BJ (cell line): Measurements from ENCODE around the gene C17orf107. TPM values are rescaled to one million over a fixed set of nuclear protein-coding genes. Genes with fewer than 3 reads are reported as not detected.
"Not testable (repeated sequence)": the region's sequence is repeated elsewhere in the genome, so short reads cannot be mapped to it uniquely, and the experiment has no call there.

Experiments used
- CTCF ChIA-PET: fragments of 350-600 bp; formaldehyde crosslinking; extraction: SDS; loops from one replicate; lab custom pipeline; 2021; ENCODE audit warnings: antibody characterized with exemption, inconsistent platforms; lab: Yijun Ruan, JAX
- POLR2A ChIA-PET: fragments of 300-600 bp; sonication (Branson Sonifier 250); formaldehyde crosslinking; extraction: SDS; loops from one replicate; lab custom pipeline; 2021; ENCODE audit warnings: antibody characterized with exemption; lab: Charles Lee
- DNase-seq: peaks from one replicate; pipeline ENCODE4 v3.0.0-alpha.2; 2011; ENCODE audit warnings: low read depth
- H3K27me3 ChIP-seq: 2 replicates; pipeline ENCODE4 v1.6.0; 2011; ENCODE audit warnings: low read length; ENCODE audit not compliant: control insufficient read depth, insufficient read depth
- H3K36me3 ChIP-seq: 2 replicates; pipeline ENCODE4 v1.5.1; 2011; ENCODE audit warnings: low read length; ENCODE audit not compliant: control insufficient read depth, insufficient read depth
- H3K4me3 ChIP-seq: 2 replicates; pipeline ENCODE4 v1.5.1; 2011; ENCODE audit warnings: low read depth, mild to moderate bottlenecking, control low read depth, low read length
- polyA plus RNA-seq: library from polyadenylated mRNA; depleted of rRNA; stranded (reverse); fragments of >200 nt; gene quantifications from 2 replicates; pipeline ENCODE4 v1.2.3, GENCODE V29; 2011
- TF ChIP-seq, protein P1 (sequence below): IDR thresholded peaks from 2 replicates; pipeline ENCODE4 v1.5.1; 2011; ENCODE audit warnings: low read depth, mild to moderate bottlenecking, control low read depth, inconsistent platforms, low read length, moderate library complexity; ENCODE audit not compliant: insufficient read depth

C17orf107 gene
- polyA plus RNA-seq, 1 experiment: 4.5 TPM

DNA sequence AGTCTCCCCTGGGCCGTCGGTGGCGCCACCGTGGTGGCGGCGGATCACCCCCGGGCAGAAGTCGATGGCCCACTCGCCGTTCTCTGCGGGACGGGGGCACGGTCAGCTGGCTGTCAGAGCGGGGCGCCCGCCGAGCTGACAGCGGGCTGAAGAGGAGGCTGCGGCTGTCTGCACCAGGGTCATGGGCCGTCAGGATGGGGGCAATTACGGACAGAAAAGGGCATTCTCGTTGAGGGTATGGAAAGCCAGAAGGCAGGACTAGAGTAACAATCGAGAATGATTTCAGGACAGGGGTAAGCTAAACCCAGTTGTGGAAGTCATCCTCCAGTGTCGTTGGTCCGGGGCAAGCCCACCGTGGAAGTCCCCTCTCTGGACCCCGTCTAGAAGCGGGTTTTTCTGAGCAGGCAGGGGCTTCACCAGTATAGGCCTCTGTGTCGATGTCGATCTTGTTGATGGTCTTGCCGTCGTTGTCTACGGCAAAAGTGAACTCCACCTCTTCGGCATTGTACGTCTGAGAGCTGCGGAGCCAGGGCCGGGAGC is 1.8 kb downstream of the C17orf107 start:
- peaks cover 8% of the 10 kb centered on the region for H3K36me3 ChIP-seq
- ChIA-PET CTCF (interaction anchor here (1.0 to 3.6 kb wide), 3 partner anchors 111 to 335 kb away, joined by 3 to 11 read pairs (median 7); partner anchors contain the start of gene MED11), POLR2A (no interaction called here)
- no peaks in the 10 kb centered on the region for H3K27me3 ChIP-seq
- TF ChIP-seq, protein P1, sequence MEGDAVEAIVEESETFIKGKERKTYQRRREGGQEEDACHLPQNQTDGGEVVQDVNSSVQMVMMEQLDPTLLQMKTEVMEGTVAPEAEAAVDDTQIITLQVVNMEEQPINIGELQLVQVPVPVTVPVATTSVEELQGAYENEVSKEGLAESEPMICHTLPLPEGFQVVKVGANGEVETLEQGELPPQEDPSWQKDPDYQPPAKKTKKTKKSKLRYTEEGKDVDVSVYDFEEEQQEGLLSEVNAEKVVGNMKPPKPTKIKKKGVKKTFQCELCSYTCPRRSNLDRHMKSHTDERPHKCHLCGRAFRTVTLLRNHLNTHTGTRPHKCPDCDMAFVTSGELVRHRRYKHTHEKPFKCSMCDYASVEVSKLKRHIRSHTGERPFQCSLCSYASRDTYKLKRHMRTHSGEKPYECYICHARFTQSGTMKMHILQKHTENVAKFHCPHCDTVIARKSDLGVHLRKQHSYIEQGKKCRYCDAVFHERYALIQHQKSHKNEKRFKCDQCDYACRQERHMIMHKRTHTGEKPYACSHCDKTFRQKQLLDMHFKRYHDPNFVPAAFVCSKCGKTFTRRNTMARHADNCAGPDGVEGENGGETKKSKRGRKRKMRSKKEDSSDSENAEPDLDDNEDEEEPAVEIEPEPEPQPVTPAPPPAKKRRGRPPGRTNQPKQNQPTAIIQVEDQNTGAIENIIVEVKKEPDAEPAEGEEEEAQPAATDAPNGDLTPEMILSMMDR: no peak
- no peak for DNase-seq
- no peak overlapping the region for H3K4me3 ChIP-seq

DNA sequence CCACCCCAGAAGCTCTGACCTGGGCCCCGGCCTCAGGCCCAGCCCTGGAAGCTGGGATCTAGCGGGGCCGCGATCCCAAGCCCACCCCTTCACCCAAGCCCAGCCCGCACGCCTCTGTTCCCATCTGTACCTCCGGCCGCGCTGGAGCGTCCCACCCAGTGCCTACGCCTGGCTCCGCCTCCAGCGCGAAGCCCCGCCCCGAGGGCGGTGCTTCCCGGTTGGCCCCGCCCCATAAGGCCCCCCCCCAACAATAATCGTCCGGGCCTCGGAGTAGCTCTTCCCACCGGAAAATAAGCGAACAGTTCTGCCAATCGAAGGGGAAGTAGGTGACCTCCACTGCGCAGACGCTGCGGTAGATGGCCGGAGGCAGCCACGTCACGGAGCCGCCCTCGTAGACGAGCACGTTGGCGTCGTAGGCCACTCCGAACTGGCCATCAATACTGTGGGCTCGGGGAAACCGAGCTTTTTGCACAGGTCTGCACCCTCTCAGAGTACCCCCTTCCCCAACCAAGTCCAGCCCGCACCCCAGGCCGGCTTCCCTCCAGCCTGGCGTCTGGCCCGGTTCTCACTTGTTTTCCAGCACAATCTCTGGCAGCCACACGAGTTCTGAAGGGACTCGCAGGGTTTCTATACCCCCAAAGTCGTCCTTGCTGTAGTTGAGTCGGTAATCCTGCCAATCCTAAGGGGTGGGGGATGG is 2.5 kb downstream of the C17orf107 start:
- ChIA-PET POLR2A (no interaction called here), CTCF (interaction anchor here (1.0 to 3.6 kb wide), 6 partner anchors 112 to 335 kb away, joined by 3 to 11 read pairs (median 6); partner anchors contain the start of genes ARRB2, MED11 and VMO1)
- TF ChIP-seq, protein P1: no peak
- no peak overlapping the region for H3K4me3 ChIP-seq
- no peak for DNase-seq
- no peaks in the 10 kb centered on the region for H3K27me3 ChIP-seq
- peaks cover 2% of the 10 kb centered on the region for H3K36me3 ChIP-seq

DNA sequence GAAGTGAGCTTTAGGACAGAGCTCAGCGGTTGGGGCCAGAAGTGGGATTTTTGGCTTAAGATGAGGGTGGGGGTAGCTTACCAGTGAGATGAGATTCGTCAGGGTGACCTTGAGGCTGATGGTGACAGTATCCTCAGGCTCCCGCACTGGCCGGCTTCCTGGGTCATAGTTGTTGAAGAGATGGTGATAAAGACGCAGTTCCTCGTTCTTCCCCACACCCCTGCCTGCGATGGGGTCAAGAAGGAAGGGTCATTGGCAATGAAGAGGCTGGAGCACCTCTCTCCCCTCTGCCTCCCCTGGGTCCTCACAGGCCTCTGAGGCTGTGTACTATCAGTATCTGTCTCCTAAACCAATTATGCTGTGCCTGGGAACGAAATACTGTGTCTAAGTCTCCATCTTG is 3.2 kb downstream of the C17orf107 start:
- DNase-seq: no peak
- TF ChIP-seq, protein P1: no peak
- Histone ChIP-seq H3K4me3 (no peak overlapping the region), H3K36me3 (no peaks in the 10 kb centered on the region), H3K27me3 (no peaks in the 10 kb centered on the region)
- CTCF ChIA-PET: interaction anchor here (0.7 to 2.8 kb wide), 10 partner anchors 13 to 251 kb away, joined by 3 to 11 read pairs (median 4); partner anchors contain the start of genes ARRB2, MED11 and VMO1
- POLR2A ChIA-PET: no interaction called here

DNA sequence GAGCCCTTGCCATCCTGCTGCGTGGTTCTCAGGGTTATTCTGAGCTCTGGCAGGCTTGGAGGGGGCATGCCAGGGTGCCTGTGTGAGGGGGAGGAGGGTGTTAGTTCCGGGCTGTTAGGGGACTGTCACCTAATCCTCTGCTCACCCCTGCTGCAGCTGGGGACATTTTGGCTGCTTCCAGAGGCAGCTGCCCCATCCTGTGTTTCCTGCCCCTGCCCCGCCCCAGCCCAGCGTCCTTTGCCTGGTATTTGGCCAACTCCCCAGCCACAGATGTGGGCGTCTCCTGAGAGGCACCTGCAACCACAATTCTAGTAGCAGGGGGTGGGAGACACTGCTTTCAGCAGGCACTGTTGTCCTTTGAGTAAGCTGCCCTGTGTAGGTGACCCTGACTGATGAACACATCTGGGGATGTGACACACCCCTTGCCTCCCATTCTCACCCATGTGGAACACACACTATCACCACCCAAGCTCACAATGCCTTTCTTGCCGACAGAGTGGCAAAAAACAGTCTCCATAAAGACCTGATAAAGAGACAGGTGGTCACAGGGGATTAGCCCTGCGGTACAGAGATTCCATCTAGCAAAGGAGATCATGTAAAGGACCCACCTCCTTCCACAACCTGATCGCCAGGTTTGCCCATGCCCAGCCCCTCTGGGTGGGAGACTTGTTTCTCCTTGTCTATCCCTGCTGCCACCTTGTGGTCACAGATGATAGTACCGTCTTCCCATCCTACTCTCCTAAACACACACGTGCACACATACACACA is 3.9 kb downstream of the C17orf107 start, which contains the start of gene CHRNE:
TSS of gene CHRNE (minus strand) at position 48 of the 768 bp plus-strand sequence. CDS start at position 13, 35 bp downstream.
- TF ChIP-seq, protein P1: peak; percentile 82
- POLR2A ChIA-PET: no interaction called here

DNA sequence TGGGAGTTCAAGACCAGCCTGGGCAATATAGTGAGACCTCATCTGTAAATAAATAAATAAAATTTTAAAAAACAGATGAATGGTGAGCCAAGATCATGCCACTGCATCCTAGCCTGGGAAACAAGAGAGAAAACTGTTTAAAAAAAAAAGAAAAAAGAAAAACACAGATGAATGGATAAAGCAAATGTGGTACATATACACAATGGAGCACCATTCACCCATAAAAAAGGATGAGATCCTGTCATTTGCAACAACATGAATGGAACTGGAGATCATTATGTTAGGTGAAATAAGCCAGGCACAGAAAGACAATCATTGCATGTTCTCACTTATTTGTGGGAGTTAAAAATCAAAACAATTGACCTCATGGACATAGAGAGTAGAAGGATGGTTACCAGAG is 7.3 kb downstream of the C17orf107 start:
- CTCF ChIA-PET, H3K36me3 ChIP-seq, POLR2A ChIA-PET, DNase-seq, H3K27me3 ChIP-seq, H3K4me3 ChIP-seq: not testable (repeated sequence)

More for the DNA sequence above, 3.9 kb downstream of the C17orf107 start, which contains the start of gene CHRNE:
- no peak for DNase-seq
- Histone ChIP-seq H3K36me3 (no peaks in the 10 kb centered on the region), H3K4me3 (no peak within 1 kb of the TSS), H3K27me3 (no peaks in the 10 kb centered on the region)
- CTCF ChIA-PET: interaction anchor here (0.7 to 2.8 kb wide), 22 partner anchors 10 to 252 kb away, joined by 3 to 11 read pairs (median 4); partner anchors contain the start of genes ARRB2, RNF167, SLC25A11 and VMO1
